GM18520 (cell line): ENCODE results near the gene UBL5.

ENCODE experiments used
- ATAC-seq: cut with Tn5 transposase; IDR thresholded peaks from one replicate; pipeline ENCODE4 v1.9.1; 2021; ENCODE audit not compliant: unreplicated experiment

Gene UBL5

GRCh38 chr19:9878511-9879196 is 50.9 kb downstream of the UBL5 start:
- no peak for ATAC-seq
